SK-N-SH (cell line): Measurements from ENCODE around the gene CCDC183. TPM values are rescaled to one million over a fixed set of nuclear protein-coding genes. Genes with fewer than 3 reads are reported as not detected.

Experiments
- CTCF ChIA-PET: fragments of 300-600, 350-600 bp; formaldehyde crosslinking; extraction: SDS; loops from one replicate; lab custom pipeline; 2021; lab: Yijun Ruan, JAX
- POLR2A ChIA-PET: fragments of 350-600 bp; sonication (Branson Sonifier 250); formaldehyde crosslinking; extraction: SDS; loops from one replicate; lab custom pipeline; 2020; ENCODE audit warnings: antibody characterized with exemption, inconsistent platforms; lab: Yijun Ruan, JAX
- DNase-seq: peaks from one replicate; pipeline ENCODE4 v3.0.0; 2012
- H2AFZ ChIP-seq: fragments of 200-600 bp; sonication (generic); 2 replicates; pipeline ENCODE4 v1.8.1; 2016; ENCODE audit warnings: antibody characterized with exemption, mild to moderate bottlenecking, low read depth
- H3F3A ChIP-seq: fragments of 200-600 bp; sonication (generic); replicated peaks from 2 replicates; pipeline ENCODE3; 2016; ENCODE audit warnings: antibody characterized with exemption, mild to moderate bottlenecking; ENCODE audit not compliant: insufficient read depth
- H3K27ac ChIP-seq, 2 experiments: fragments of 200-500 bp in 1 of 2; fragments of 200-600 bp in 1 of 2; sonication (Bioruptor generic) in 1 of 2; sonication (generic), shearing (Covaris generic) in 1 of 2; 2 replicates each; pipeline versions ENCODE4 v1.5.1 to v1.6.1; 2014 to 2016; ENCODE audit warnings: low read depth in 2 of 2, inconsistent platforms in 1 of 2, low read length in 1 of 2, mild to moderate bottlenecking in 1 of 2, mixed read lengths in 1 of 2
- H3K27me3 ChIP-seq: fragments of 200-600 bp; sonication (generic), shearing (Covaris generic); 2 replicates; pipeline ENCODE4 v1.6.1; 2016; ENCODE audit warnings: mixed run types; ENCODE audit not compliant: insufficient read depth
- H3K36me3 ChIP-seq, 2 experiments: fragments of 200-500 bp in 1 of 2; fragments of 200-600 bp in 1 of 2; sonication (Bioruptor generic) in 1 of 2; sonication (generic) in 1 of 2; replicated peaks in 1 of 2; 2 replicates each; pipeline versions ENCODE3 to v1.5.1; 2014 to 2016; ENCODE audit warnings: low read length in 1 of 2, mild to moderate bottlenecking in 1 of 2; ENCODE audit not compliant: insufficient read depth in 2 of 2, control insufficient read depth in 1 of 2
- H3K4me1 ChIP-seq, 2 experiments: fragments of 200-500 bp in 1 of 2; fragments of 200-600 bp in 1 of 2; sonication (Bioruptor generic) in 1 of 2; sonication (generic), shearing (Covaris generic) in 1 of 2; 2 replicates each; pipeline versions ENCODE4 v1.5.1 to v1.6.1; 2014 to 2016; ENCODE audit warnings: low read depth in 1 of 2, low read length in 1 of 2, mixed run types in 1 of 2; ENCODE audit not compliant: insufficient read depth in 2 of 2, control insufficient read depth in 1 of 2
- H3K4me2 ChIP-seq: fragments of 200-600 bp; sonication (generic), shearing (Covaris generic); 2 replicates; pipeline ENCODE4 v1.6.1; 2017; ENCODE audit warnings: mixed run types
- H3K4me3 ChIP-seq, 2 experiments: fragments of 200-500 bp in 1 of 2; fragments of 200-600 bp in 1 of 2; sonication (Bioruptor generic) in 1 of 2; sonication (generic), shearing (Covaris generic) in 1 of 2; 2 replicates each; pipeline versions ENCODE4 v1.5.1 to v1.8.1; 2014 to 2016; ENCODE audit warnings: low read depth in 2 of 2, inconsistent platforms in 1 of 2, low read length in 1 of 2, mild to moderate bottlenecking in 1 of 2, mixed read lengths in 1 of 2, moderate library complexity in 1 of 2
- H3K79me2 ChIP-seq: fragments of 200-600 bp; sonication (generic); 2 replicates; pipeline ENCODE4 v1.8.1; 2017; ENCODE audit warnings: mild to moderate bottlenecking; ENCODE audit not compliant: insufficient read depth
- H3K9ac ChIP-seq: fragments of 200-600 bp; sonication (generic); 2 replicates; pipeline ENCODE4 v1.6.1; 2017; ENCODE audit warnings: mixed run types
- H3K9me2 ChIP-seq: fragments of 200-600 bp; sonication (generic); 2 replicates; pipeline ENCODE4 v1.6.1; 2017; ENCODE audit warnings: mixed run types
- H3K9me3 ChIP-seq: fragments of 200-600 bp; sonication (generic); 2 replicates; pipeline ENCODE4 v1.6.1; 2017; ENCODE audit warnings: mixed run types, mild to moderate bottlenecking, moderate library complexity
- H4K20me1 ChIP-seq: fragments of 200-600 bp; sonication (generic); 2 replicates; pipeline ENCODE4 v1.6.1; 2017; ENCODE audit warnings: mild to moderate bottlenecking, mixed run types; ENCODE audit not compliant: insufficient read depth
- ELF1 ChIP-seq: IDR thresholded peaks from 2 replicates; pipeline ENCODE4 v1.4.0; 2012
- EP300 ChIP-seq, 2 experiments: IDR thresholded peaks; 2 replicates each; pipeline versions ENCODE4 v1.4.0 to v1.6.1; 2012; ENCODE audit warnings: borderline replicate concordance in 1 of 2, low read depth in 1 of 2, low read length in 1 of 2
- EZH2phosphoT487 ChIP-seq: fragments of 200-600 bp; sonication (generic); IDR thresholded peaks from 2 replicates; pipeline ENCODE4 v1.6.1; 2017; ENCODE audit warnings: low read depth, mixed run types, mild to moderate bottlenecking, antibody characterized with exemption, moderate library complexity, borderline replicate concordance
- FOXJ3 ChIP-seq: sonication (generic); formaldehyde crosslinking; IDR thresholded peaks from 2 replicates; pipeline ENCODE4 v1.5.1; 2020; ENCODE audit warnings: mild to moderate bottlenecking, missing genetic modification reagents
- JUND ChIP-seq: IDR thresholded peaks from 2 replicates; pipeline ENCODE4 v1.4.0; 2012
- MAX ChIP-seq: IDR thresholded peaks from 2 replicates; pipeline ENCODE4 v1.4.0; 2012; ENCODE audit warnings: low read depth
- MXI1 ChIP-seq: IDR thresholded peaks from 2 replicates; pipeline ENCODE4 v1.6.1; 2012; ENCODE audit warnings: mild to moderate bottlenecking, low read depth, low read length, improper control_type of control experiment
- PBX3 ChIP-seq: IDR thresholded peaks from 2 replicates; pipeline ENCODE4; 2012
- POLR2AphosphoS5 ChIP-seq: IDR thresholded peaks from 2 replicates; pipeline ENCODE4 v1.6.1; 2012; ENCODE audit warnings: low read depth, low read length
- RCOR1 ChIP-seq: fragments of 150-350 bp; IDR thresholded peaks from 2 replicates; pipeline ENCODE4 v1.6.1; 2017; ENCODE audit warnings: antibody characterized with exemption, low read length
- SIN3A ChIP-seq: IDR thresholded peaks from 2 replicates; pipeline ENCODE4 v1.6.1; 2012; ENCODE audit warnings: low read depth, mild to moderate bottlenecking, low read length, moderate library complexity, borderline replicate concordance
- SMC3 ChIP-seq: IDR thresholded peaks from 2 replicates; pipeline ENCODE4 v1.6.1; 2012; ENCODE audit warnings: low read depth, low read length, improper control_type of control experiment
- TAF1 ChIP-seq: IDR thresholded peaks from 2 replicates; pipeline ENCODE4 v1.6.1; 2012; ENCODE audit warnings: low read depth, mild to moderate bottlenecking, low read length, moderate library complexity, borderline replicate concordance
- USF2 ChIP-seq: fragments of 150-350 bp; IDR thresholded peaks from 2 replicates; pipeline ENCODE4 v1.6.1; 2017; ENCODE audit warnings: antibody characterized with exemption, low read length, low read depth, borderline replicate concordance
- YY1 ChIP-seq: IDR thresholded peaks from 2 replicates; pipeline ENCODE4 v1.4.0; 2012; ENCODE audit warnings: low read depth, mild to moderate bottlenecking
- WGBS: methylation state at CpG from one replicate; pipeline ENCODE4 v1.1.6; 2017; ENCODE audit warnings: low lambda C conversion rate; 5-methylcytosine and 5-hydroxymethylcytosine counted together
- polyA plus RNA-seq, 3 experiments: library from polyadenylated mRNA; depleted of rRNA; stranded (reverse); fragments of >200 nt; gene quantifications; 2 replicates each; pipeline ENCODE4 v1.2.3, GENCODE V29; 2012
- TF ChIP-seq, protein P1 (sequence below): fragments of 200-600 bp; sonication (generic); IDR thresholded peaks from 2 replicates; pipeline ENCODE4 v1.6.1; 2017; ENCODE audit warnings: antibody characterized with exemption, mild to moderate bottlenecking, moderate library complexity
- TF ChIP-seq, protein P2 (sequence below): IDR thresholded peaks from 2 replicates; pipeline ENCODE4 v1.4.0; 2012; ENCODE audit warnings: low read depth, borderline replicate concordance
- TF ChIP-seq, protein P3 (sequence below): fragments of 150-350 bp; IDR thresholded peaks from 2 replicates; pipeline ENCODE4 v1.6.1; 2016; ENCODE audit warnings: mild to moderate bottlenecking, low read depth, low read length

CCDC183 gene
- polyA plus RNA-seq, 1 of the 3 experiments (the other 2 are of a cell fraction): 5.3 TPM

DNA sequence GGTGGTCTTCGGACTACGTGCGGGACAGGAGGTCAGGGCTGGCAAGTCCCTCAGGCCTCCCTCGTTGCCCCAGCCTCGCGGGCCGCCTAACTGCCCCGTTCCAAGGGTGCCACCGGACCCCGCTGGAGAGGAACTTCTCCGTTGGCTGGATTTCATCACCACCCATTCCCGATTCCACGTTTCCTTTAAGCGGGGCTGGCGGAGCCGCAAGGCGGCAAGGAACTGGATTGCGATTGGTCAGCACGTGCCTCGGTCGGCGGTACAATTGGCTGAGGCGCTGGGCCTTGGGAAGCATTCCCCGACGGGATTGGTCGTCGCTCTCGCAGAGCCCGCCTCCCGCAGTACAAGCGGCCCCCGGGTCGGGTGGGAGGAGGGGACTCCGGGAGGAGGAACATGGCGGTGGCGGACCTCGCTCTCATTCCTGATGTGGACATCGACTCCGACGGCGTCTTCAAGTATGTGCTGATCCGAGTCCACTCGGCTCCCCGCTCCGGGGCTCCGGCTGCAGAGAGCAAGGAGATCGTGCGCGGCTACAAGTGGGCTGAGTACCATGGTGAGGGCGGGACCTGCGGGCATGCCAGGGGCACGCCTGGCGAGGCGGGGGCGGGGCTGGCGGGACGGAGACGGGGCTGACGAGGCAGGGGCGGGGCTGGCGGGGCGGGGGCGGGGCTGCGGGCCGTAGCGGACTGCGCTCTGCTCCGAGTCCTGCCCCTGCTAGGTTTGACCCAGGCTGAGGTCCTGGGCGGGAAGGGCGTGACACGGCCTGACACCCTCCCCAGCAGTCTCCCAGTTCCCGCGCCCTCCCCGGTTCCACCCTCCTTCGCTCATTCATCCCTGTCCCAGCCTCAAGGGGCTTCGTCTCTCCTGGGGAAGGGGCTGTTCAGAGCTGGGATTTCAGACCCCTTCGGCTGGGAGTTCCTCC is 53.2 kb downstream of the CCDC183 start, which contains the start of gene PHPT1:
Gene PHPT1, plus strand, starts transcription at position 372 of the 922 bp plus-strand sequence. Its CDS starts 22 bp downstream, at position 394.
- Histone ChIP-seq H3K36me3 (peaks cover 0 to 13% of the 10 kb centered on the region in 2 experiments), H4K20me1 (no peaks in the 10 kb centered on the region; the same call in 1 of the 2 replicates), H3K27me3 (no peaks in the 10 kb centered on the region), H3K4me3 (peak within 1 kb of the TSS; percentile 89 to 97), H3K27ac (peak within 1 kb of the TSS; percentile 84 to 98), H3F3A (no peaks in the 10 kb centered on the region), H3K9me3 (no peaks in the 10 kb centered on the region), H3K9ac (peak within 1 kb of the TSS; percentile 84), H3K4me2 (peak within 1 kb of the TSS; percentile 100), H3K79me2 (peaks cover 23% of the 10 kb centered on the region; the same call in 1 of the 2 replicates), H2AFZ (peak within 1 kb of the TSS; percentile 78), H3K4me1 (peaks cover 4 to 13% of the 10 kb centered on the region in 2 experiments; a peak in 2 of 4 replicates), H3K9me2 (no peaks in the 10 kb centered on the region)
- WGBS: 1% methylated on average over 14 of the region's 77 CpGs
- ChIA-PET POLR2A (interaction anchor here (0.7 to 1.2 kb wide), 2 partner anchors 17 to 239 kb away, joined by 3 to 5 read pairs (median 3); partner anchors contain the start of gene EDF1), CTCF (interaction anchor here (1.8 to 2.5 kb wide), 2 partner anchors 57 to 180 kb away, joined by 8 to 11 read pairs; no protein-coding TSS in a partner anchor)
- DNase-seq: peak; percentile 99
- TF ChIP-seq YY1 (peak; percentile 88), RCOR1 (no peak), SIN3A (peak; percentile 62; the same call in 1 of the 2 replicates), EZH2phosphoT487 (no peak), PBX3 (peak; percentile 59), FOXJ3 (no peak), USF2 (peak; percentile 31; the same call in 1 of the 2 replicates), JUND (no peak; the same call in 1 of the 2 replicates), POLR2AphosphoS5 (peak; percentile 90), MXI1 (peak; percentile 64; the same call in 1 of the 2 replicates), MAX (peak; percentile 87; the same call in 1 of the 2 replicates), EP300 (IDR thresholded peaks at IDR 0.05; ENCODE audit: borderline replicate concordance in 1 of 2, low read depth in 1 of 2, low read length in 1 of 2) (no peak), TAF1 (peak; percentile 41; the same call in 1 of the 2 replicates), ELF1 (no peak; the same call in 1 of the 2 replicates), SMC3 (no peak)
- TF ChIP-seq, protein P1, sequence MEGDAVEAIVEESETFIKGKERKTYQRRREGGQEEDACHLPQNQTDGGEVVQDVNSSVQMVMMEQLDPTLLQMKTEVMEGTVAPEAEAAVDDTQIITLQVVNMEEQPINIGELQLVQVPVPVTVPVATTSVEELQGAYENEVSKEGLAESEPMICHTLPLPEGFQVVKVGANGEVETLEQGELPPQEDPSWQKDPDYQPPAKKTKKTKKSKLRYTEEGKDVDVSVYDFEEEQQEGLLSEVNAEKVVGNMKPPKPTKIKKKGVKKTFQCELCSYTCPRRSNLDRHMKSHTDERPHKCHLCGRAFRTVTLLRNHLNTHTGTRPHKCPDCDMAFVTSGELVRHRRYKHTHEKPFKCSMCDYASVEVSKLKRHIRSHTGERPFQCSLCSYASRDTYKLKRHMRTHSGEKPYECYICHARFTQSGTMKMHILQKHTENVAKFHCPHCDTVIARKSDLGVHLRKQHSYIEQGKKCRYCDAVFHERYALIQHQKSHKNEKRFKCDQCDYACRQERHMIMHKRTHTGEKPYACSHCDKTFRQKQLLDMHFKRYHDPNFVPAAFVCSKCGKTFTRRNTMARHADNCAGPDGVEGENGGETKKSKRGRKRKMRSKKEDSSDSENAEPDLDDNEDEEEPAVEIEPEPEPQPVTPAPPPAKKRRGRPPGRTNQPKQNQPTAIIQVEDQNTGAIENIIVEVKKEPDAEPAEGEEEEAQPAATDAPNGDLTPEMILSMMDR: no peak
- TF ChIP-seq, protein P2, sequence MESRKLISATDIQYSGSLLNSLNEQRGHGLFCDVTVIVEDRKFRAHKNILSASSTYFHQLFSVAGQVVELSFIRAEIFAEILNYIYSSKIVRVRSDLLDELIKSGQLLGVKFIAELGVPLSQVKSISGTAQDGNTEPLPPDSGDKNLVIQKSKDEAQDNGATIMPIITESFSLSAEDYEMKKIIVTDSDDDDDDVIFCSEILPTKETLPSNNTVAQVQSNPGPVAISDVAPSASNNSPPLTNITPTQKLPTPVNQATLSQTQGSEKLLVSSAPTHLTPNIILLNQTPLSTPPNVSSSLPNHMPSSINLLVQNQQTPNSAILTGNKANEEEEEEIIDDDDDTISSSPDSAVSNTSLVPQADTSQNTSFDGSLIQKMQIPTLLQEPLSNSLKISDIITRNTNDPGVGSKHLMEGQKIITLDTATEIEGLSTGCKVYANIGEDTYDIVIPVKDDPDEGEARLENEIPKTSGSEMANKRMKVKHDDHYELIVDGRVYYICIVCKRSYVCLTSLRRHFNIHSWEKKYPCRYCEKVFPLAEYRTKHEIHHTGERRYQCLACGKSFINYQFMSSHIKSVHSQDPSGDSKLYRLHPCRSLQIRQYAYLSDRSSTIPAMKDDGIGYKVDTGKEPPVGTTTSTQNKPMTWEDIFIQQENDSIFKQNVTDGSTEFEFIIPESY: no peak
- TF ChIP-seq, protein P3, sequence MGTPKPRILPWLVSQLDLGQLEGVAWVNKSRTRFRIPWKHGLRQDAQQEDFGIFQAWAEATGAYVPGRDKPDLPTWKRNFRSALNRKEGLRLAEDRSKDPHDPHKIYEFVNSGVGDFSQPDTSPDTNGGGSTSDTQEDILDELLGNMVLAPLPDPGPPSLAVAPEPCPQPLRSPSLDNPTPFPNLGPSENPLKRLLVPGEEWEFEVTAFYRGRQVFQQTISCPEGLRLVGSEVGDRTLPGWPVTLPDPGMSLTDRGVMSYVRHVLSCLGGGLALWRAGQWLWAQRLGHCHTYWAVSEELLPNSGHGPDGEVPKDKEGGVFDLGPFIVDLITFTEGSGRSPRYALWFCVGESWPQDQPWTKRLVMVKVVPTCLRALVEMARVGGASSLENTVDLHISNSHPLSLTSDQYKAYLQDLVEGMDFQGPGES: peak; percentile 88
